HG03342 (cell line): ENCODE results near the gene DDR2.

ENCODE experiments used
- ATAC-seq: cut with Tn5 transposase; IDR thresholded peaks from one replicate; pipeline ENCODE4 v1.9.1; 2021; ENCODE audit warnings: mild to moderate bottlenecking, moderate library complexity; ENCODE audit not compliant: unreplicated experiment

DDR2 gene

DNA sequence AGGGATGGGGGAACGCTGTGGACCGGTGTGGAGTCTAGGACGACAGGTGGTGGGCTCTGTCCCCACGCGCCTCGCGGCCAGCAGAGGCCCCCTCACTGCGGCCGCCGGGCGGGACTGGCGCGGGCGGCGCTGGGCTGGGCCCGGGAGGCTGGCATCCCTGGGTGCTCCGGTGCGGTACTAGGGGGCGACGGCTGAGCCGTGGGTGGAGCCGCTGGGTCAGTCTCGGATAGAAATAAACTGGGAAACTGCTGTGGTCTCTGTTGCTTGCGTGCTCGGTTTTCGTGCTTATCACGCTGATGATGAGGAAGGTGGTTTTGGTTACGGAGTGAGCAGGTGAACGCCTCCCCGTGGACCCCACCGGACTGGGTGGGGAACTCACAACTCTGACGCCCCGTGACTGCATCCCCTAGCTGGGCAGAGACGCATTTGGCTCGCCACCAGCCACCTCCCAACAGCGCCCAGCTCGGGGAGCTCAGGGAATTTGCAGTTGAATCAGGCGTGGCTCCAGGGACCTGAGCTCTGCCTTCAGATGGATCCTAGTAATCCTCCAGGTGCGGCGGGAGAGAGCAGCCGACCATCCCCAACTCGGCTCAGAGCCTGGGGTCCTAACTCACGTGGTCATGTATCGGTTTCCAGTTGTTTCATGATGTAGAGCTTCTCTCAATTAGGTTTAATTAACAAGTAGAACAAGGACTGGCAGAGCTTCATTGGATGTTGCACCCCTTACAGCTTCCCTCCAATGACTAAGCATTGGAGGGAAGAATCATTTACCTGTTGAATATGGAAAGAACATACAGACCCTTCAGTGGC, 190.3 kb downstream of the DDR2 start:
- ATAC-seq, result no peak

DNA sequence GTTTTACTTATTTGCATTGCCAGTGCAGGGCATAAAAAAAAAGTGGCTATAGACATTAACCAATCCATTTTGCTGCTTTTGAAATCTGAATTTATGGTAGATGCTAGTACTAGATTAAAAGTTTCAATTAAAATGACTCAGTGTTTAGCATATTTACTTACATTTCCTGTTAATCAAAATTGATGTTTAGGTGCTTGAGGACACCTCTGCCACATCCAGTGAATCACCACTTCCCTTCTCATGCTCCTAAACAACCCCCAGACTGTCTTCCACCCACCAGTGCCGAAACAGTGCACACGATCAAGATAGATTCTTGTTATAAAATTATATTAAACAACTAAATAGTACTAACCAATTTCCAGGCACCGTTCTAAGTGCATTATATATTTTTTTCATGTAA, 191.0 kb downstream of the DDR2 start:
- no peak for ATAC-seq

DNA sequence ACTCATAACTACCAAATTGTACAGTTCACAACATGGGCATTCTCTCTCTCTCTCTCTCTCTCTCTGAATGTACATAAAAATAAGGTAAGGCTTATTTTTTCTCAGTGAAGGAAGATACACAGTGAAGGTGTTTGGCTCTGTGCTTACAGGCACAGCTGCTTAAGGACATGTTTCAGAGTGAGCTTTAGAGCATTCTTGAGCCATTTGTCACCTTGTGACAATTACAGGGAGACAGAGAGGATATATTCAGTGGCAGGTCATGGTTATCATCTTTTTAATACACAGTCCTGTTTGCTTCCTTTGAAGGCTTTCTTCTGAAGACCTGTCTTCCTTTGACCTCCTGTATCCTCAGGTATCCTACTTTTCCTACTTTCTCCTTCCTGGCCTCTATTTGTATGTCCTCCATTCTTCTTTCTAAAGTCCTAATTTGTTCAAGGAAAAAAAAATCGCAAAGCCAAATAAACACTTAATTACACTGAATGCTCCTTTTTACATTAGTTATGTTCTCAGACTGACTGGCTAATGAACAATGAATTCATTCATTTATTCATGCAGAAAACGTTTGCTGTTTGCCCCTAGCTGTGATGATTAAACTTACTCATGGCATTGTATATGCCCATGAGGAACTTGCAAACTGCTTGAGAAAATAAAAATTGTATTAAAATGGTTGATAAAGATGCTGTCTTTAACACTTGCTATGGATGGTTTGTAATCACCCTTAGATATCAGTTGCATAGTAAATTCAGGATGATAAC, 191.7 kb downstream of the DDR2 start:
- ATAC-seq, result no peak

DNA sequence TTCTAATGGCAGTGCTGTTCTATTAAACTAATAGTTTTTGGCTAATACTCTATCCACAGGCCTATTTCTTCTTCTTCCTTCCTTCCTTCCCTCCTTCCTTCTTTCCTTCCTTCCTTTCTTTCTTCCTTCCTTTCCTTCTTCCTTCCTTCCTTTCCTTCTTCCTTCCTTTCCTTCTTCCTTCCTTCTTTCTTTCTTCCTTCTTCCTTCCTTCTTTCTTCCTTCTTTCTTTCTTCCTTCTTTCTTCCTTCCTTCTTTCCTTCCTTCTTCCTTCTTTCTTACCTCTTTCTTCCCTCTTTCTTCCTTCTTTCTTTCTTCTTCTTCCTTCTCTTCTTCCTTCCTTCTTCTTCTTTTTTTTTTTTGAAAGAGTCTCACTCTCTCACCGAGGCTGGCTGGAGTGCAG, 197.0 kb downstream of the DDR2 start:
- ATAC-seq, result no peak

DNA sequence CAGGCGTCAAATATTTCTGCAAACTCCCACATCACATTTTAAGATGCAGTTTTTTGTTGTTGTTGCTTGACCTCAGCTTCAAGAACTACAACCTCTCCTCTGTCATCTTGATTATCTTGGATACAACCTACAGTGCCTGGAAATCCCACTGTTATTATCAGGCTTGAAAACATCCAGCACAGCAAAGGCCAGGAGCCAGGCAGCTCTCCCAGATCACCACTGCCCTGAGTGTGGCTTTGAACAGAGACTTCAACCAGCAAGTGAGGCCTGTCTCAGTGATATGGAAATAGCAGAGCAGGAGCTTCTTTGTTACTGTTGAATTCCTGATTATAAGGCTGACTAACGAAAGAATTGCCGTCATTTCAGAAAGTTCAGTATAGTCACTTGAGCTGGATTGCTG, 200.2 kb downstream of the DDR2 start:
- ATAC-seq, result no peak

DNA sequence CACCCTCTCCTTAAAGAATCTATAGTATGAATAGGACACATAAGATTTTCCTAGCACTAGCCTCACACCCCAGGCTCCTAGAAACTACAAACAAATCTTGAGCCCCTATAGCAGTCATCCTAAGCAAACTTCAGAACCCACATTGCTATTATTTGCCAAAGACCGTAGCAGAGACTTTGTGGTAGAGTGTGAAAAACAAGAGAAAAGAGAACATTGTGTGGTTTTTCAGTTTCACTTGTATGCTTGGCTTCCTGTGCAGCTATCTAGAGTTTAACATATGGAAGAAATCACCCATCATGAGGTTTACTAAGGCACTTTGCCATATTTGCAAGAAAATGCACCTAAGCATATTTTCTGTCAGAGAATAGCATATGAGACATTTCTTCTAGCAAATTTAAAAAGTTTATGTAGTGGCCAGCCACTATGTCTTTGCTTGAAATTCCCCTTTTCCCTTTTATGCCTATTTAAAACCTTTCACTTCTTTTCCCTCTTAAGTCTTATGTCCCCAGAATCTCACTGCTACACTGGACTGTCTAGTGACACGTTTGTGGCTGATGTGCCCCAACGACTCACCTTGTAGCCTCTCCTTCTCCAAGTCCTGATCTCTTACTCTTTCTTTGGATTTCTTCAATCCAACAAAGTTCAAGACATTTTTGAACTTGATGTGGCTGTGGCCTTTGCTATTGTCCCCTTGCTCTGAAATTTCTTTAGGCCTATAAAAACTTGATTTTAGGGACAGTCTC, 203.1 kb downstream of the DDR2 start:
- ATAC-seq, result peak; percentile 86
